Ishikawa (cell line): ENCODE data around the gene SEPTIN5.

ENCODE experiments used
- CEBPB ChIP-seq: IDR thresholded peaks from 2 replicates; pipeline ENCODE4 v1.6.1; 2012
- CREB1 ChIP-seq: IDR thresholded peaks from 2 replicates; pipeline ENCODE4 v1.6.1; 2012; ENCODE audit warnings: low read depth
- EGR1 ChIP-seq: IDR thresholded peaks from 2 replicates; pipeline ENCODE4 v1.6.1; 2012
- EP300 ChIP-seq: IDR thresholded peaks from 2 replicates; pipeline ENCODE4 v1.6.1; 2012; ENCODE audit warnings: borderline replicate concordance
- FOXM1 ChIP-seq: IDR thresholded peaks from 2 replicates; pipeline ENCODE4 v1.6.1; 2012; ENCODE audit warnings: low read depth, borderline replicate concordance
- MAX ChIP-seq: IDR thresholded peaks from 2 replicates; pipeline ENCODE4 v1.6.1; 2012
- NFIC ChIP-seq: IDR thresholded peaks from 2 replicates; pipeline ENCODE4 v1.6.1; 2012
- RAD21 ChIP-seq: IDR thresholded peaks from 2 replicates; pipeline ENCODE4 v1.6.1; 2012; ENCODE audit warnings: low read depth
- REST ChIP-seq: IDR thresholded peaks from 2 replicates; pipeline ENCODE4 v1.6.1; 2012; ENCODE audit warnings: low read depth, mild to moderate bottlenecking
- TAF1 ChIP-seq: IDR thresholded peaks from 2 replicates; pipeline ENCODE4 v1.6.1; 2012; ENCODE audit warnings: low read depth, mild to moderate bottlenecking
- TCF12 ChIP-seq: IDR thresholded peaks from 2 replicates; pipeline ENCODE4 v1.6.1; 2012; ENCODE audit warnings: low read depth
- TEAD4 ChIP-seq: IDR thresholded peaks from 2 replicates; pipeline ENCODE4 v1.6.1; 2012
- USF1 ChIP-seq: IDR thresholded peaks from 2 replicates; pipeline ENCODE4 v1.6.1; 2012
- YY1 ChIP-seq: IDR thresholded peaks from 2 replicates; pipeline ENCODE4 v1.6.1; 2012; ENCODE audit warnings: low read depth
- ZBTB7A ChIP-seq: IDR thresholded peaks from 2 replicates; pipeline ENCODE4 v1.6.1; 2012; ENCODE audit warnings: low read depth

Gene SEPTIN5

GRCh38 chr22:19744350-19745006 lies 30.2 kb downstream of the SEPTIN5 start:
- TF ChIP-seq EP300 (no peak), NFIC (no peak), ZBTB7A (no peak), CEBPB (no peak), USF1 (no peak), MAX (no peak), CREB1 (no peak), TEAD4 (no peak), REST (no peak), EGR1 (no peak), TAF1 (no peak), FOXM1 (no peak), YY1 (no peak)

GRCh38 chr22:19745155-19746101 lies 31.1 kb downstream of the SEPTIN5 start:
- TF ChIP-seq CREB1 (no peak), TCF12 (no peak), FOXM1 (no peak), REST (no peak), RAD21 (no peak), ZBTB7A (no peak)

- TF ChIP-seq CEBPB = no peak
- no peak for TF ChIP-seq YY1
- no peak for TF ChIP-seq MAX
- TF ChIP-seq FOXM1 = no peak
- no peak for TF ChIP-seq RAD21
- no peak for TF ChIP-seq TEAD4
- TF ChIP-seq TAF1 = no peak
- no peak for TF ChIP-seq EGR1
- no peak for TF ChIP-seq ZBTB7A
- TF ChIP-seq EP300 = no peak
These were observed 32.4 kb downstream of the SEPTIN5 start for GRCh38 chr22:19746726-19747125.

GRCh38 chr22:19747551-19747950 lies 33.2 kb downstream of the SEPTIN5 start:
- no peak for TF ChIP-seq EGR1
- no peak for TF ChIP-seq MAX
- no peak for TF ChIP-seq RAD21
- TF ChIP-seq EP300 = no peak
- TF ChIP-seq CREB1 = no peak
- TF ChIP-seq TAF1 = no peak
- TF ChIP-seq FOXM1 = no peak
- TF ChIP-seq YY1 = no peak

GRCh38 chr22:19748139-19748538 lies 33.8 kb downstream of the SEPTIN5 start:
- no peak for TF ChIP-seq EP300
- no peak for TF ChIP-seq USF1
- TF ChIP-seq MAX = no peak
- TF ChIP-seq TEAD4 = no peak
- no peak for TF ChIP-seq YY1
- TF ChIP-seq FOXM1 = no peak
- no peak for TF ChIP-seq TCF12
- TF ChIP-seq CREB1 = no peak
- TF ChIP-seq NFIC = no peak
